Neuronal stem cell (in vitro differentiated cells): ENCODE results near the gene CLEC2L.

Experiments
- DNase-seq: peaks from one replicate; pipeline ENCODE4 v3.0.0-alpha.2; 2013; ENCODE audit warnings: low spot score
- H2AFZ ChIP-seq: one replicate; pipeline ENCODE4 v1.6.1; 2013; ENCODE audit warnings: mild to moderate bottlenecking, low read length, inconsistent platforms
- H2AK5ac ChIP-seq: 2 replicates; pipeline ENCODE4 v1.6.1; 2013; ENCODE audit warnings: low read depth, mild to moderate bottlenecking, inconsistent platforms, low read length, moderate library complexity, mixed read lengths
- H2BK120ac ChIP-seq: 2 replicates; pipeline ENCODE4 v1.6.1; 2013; ENCODE audit warnings: low read depth, mild to moderate bottlenecking, inconsistent platforms, low read length, moderate library complexity, mixed read lengths
- H2BK12ac ChIP-seq: one replicate; pipeline ENCODE4 v1.6.1; 2013; ENCODE audit warnings: low read length, inconsistent platforms
- H2BK15ac ChIP-seq: 2 replicates; pipeline ENCODE4 v1.6.1; 2013; ENCODE audit warnings: mild to moderate bottlenecking, low read length, inconsistent platforms, mixed read lengths
- H2BK5ac ChIP-seq: one replicate; pipeline ENCODE4 v1.6.1; 2013; ENCODE audit warnings: inconsistent platforms, mild to moderate bottlenecking, low read length, moderate library complexity
- H3K14ac ChIP-seq: one replicate; pipeline ENCODE4 v1.6.1; 2013; ENCODE audit warnings: low read length, inconsistent platforms
- H3K18ac ChIP-seq: 2 replicates; pipeline ENCODE4 v1.6.1; 2013; ENCODE audit warnings: low read length, inconsistent platforms
- H3K23ac ChIP-seq: 2 replicates; pipeline ENCODE4 v1.6.1; 2013; ENCODE audit warnings: low read depth, mild to moderate bottlenecking, mixed read lengths, low read length, inconsistent platforms; ENCODE audit not compliant: poor library complexity
- H3K27ac ChIP-seq: replicated peaks from 3 replicates; pipeline ENCODE4 v1.5.1; 2013; ENCODE audit warnings: low read length, inconsistent platforms
- H3K27me3 ChIP-seq, 3 experiments: 2 replicates each; pipeline ENCODE4 v1.6.1; 2013; ENCODE audit warnings: low read length in 3 of 3, mild to moderate bottlenecking in 2 of 3, inconsistent platforms in 1 of 3, low read depth in 1 of 3, mixed read lengths in 1 of 3, moderate library complexity in 1 of 3; ENCODE audit not compliant: control insufficient read depth in 3 of 3, insufficient read depth in 3 of 3
- H3K36me3 ChIP-seq, 2 donors: replicated peaks in 1 of 2; 2 replicates each; pipeline ENCODE4 v1.6.1; 2013; ENCODE audit warnings: low read length in 2 of 2; ENCODE audit not compliant: control insufficient read depth in 2 of 2, insufficient read depth in 2 of 2
- H3K4ac ChIP-seq: 2 replicates; pipeline ENCODE4 v1.6.1; 2013; ENCODE audit warnings: inconsistent platforms, mild to moderate bottlenecking, low read length, moderate library complexity
- H3K4me1 ChIP-seq, 2 donors: 1 replicate in 1 of 2; 2 replicates in 1 of 2; pipeline ENCODE4 v1.6.1; 2013; ENCODE audit warnings: low read length in 2 of 2, low read depth in 1 of 2; ENCODE audit not compliant: control insufficient read depth in 2 of 2, insufficient read depth in 1 of 2
- H3K4me2 ChIP-seq: one replicate; pipeline ENCODE4 v1.6.1; 2013; ENCODE audit warnings: mild to moderate bottlenecking, low read length, inconsistent platforms; ENCODE audit not compliant: insufficient read depth, poor library complexity, severe bottlenecking
- H3K4me3 ChIP-seq, 2 donors: 2 replicates each; pipeline ENCODE4 v1.5.1; 2013; ENCODE audit warnings: low read length in 2 of 2, mild to moderate bottlenecking in 2 of 2, inconsistent platforms in 1 of 2, moderate library complexity in 1 of 2
- H3K79me1 ChIP-seq: one replicate; pipeline ENCODE4 v1.6.1; 2013; ENCODE audit warnings: low read depth, mild to moderate bottlenecking, inconsistent platforms, low read length, moderate library complexity
- H3K9ac ChIP-seq: one replicate; pipeline ENCODE4 v1.6.1; 2013; ENCODE audit warnings: mild to moderate bottlenecking, low read depth, low read length, inconsistent platforms; ENCODE audit not compliant: poor library complexity
- H3K9me3 ChIP-seq, 2 donors: replicated peaks in 1 of 2; 2 replicates each; pipeline versions ENCODE3 to v1.6.1; 2013; ENCODE audit warnings: low read length in 2 of 2, mild to moderate bottlenecking in 2 of 2, inconsistent platforms in 1 of 2, low read depth in 1 of 2, mixed read lengths in 1 of 2, moderate library complexity in 1 of 2; ENCODE audit not compliant: control insufficient read depth in 2 of 2, insufficient read depth in 1 of 2
- H4K8ac ChIP-seq: one replicate; pipeline ENCODE4 v1.6.1; 2013; ENCODE audit warnings: low read depth, mild to moderate bottlenecking, inconsistent platforms, low read length, moderate library complexity
- H4K91ac ChIP-seq: one replicate; pipeline ENCODE4 v1.6.1; 2013; ENCODE audit warnings: low read length, low read depth, mild to moderate bottlenecking, inconsistent platforms; ENCODE audit not compliant: poor library complexity
- whole genome bisulfite sequencing, 2 donors: extraction: QIAGEN DNeasy Blood & Tissue Kit; methylation state at CpG; one replicate each; pipeline ENCODE4 v1.1.7; 2013; ENCODE audit warnings: missing lambda C conversion rate in 2 of 2, mixed read lengths in 1 of 2; ENCODE audit not compliant: insufficient read length in 2 of 2, insufficient replicate concordance in 1 of 2; ENCODE audit errors: extremely low coverage in 2 of 2; 5-methylcytosine and 5-hydroxymethylcytosine counted together

Gene CLEC2L

DNA sequence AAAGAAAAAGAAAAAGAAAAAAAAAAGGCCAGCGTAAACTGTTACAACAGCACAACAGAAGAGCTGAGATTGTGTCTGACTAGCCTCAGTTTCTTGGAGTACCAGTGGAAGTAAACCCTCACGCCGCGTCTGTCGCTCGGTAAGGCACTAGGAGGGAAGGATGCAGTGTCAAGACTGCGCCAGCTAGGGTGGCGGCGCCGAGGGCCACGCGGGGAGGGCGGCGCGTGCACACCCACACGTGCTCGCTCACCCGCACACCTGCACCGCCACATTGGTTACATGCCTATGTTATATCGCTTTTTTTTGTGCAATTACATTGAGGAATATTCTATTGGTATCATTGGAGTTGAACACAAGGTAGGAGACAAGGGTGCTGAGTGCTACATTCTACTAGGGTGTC lies 48.2 kb downstream of the CLEC2L start:
- Histone ChIP-seq H2BK5ac (no peak overlapping the region), H3K9ac (no peak overlapping the region), H3K4me3 (no peak overlapping the region), H3K23ac (peak overlapping the region; percentile 68), H2BK12ac (no peak overlapping the region), H3K36me3 (peaks cover 10 to 72% of the 10 kb centered on the region in 2 donors), H2BK15ac (no peak overlapping the region), H3K14ac (no peak overlapping the region), H3K79me1 (no peaks in the 10 kb centered on the region), H3K4ac (no peak overlapping the region), H3K27ac (no peak overlapping the region), H2AFZ (no peak overlapping the region), H2BK120ac (no peak overlapping the region), H3K4me1 (peaks cover 0 to 9% of the 10 kb centered on the region in 2 donors), H4K91ac (no peak overlapping the region), H3K27me3 (no peaks in the 10 kb centered on the region), H2AK5ac (no peak overlapping the region), H4K8ac (no peak overlapping the region), H3K4me2 (no peak overlapping the region), H3K9me3 (no peaks in the 10 kb centered on the region), H3K18ac (no peak overlapping the region)
- DNase-seq: no peak
- no CpG with 5 or more reads among the region's 20 CpGs for whole genome bisulfite sequencing, 2 donors

DNA sequence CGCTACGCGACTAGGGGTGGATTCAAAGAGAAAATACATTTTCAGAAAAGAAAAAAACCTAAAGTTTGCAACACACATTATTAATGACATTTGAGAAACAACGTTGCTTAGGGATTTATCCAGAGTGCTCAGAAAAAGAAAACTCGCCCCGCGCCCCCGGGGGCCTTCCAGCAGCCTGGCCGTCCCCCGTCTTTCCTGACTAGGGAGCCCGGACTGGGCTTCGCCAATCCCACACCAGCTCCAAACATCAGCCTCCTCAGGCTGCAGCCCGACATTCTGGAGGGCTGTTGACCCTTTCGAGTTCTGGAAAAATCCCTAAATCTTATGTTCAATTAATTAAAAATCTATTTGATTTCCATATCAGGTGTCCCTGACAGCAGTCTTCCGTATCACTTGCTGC lies 48.6 kb downstream of the CLEC2L start:
- no peak for DNase-seq
- H4K8ac ChIP-seq: no peak overlapping the region
- H2BK5ac ChIP-seq: no peak overlapping the region
- H3K9me3 ChIP-seq: no peaks in the 10 kb centered on the region
- H2BK120ac ChIP-seq: no peak overlapping the region
- no peaks in the 10 kb centered on the region for H3K27me3 ChIP-seq
- no peak overlapping the region for H2AFZ ChIP-seq
- H3K14ac ChIP-seq: no peak overlapping the region
- no peak overlapping the region for H3K27ac ChIP-seq
- no CpG with 5 or more reads among the region's 15 CpGs for WGBS, 2 donors
- H3K4me1 ChIP-seq: peaks cover 0 to 7% of the 10 kb centered on the region in 2 donors
- H3K79me1 ChIP-seq: no peaks in the 10 kb centered on the region
- H2BK12ac ChIP-seq: no peak overlapping the region
- H3K4me3 ChIP-seq: no peak overlapping the region
- no peak overlapping the region for H2BK15ac ChIP-seq
- no peak overlapping the region for H3K4me2 ChIP-seq
- no peak overlapping the region for H4K91ac ChIP-seq
- H3K36me3 ChIP-seq: peaks cover 10 to 74% of the 10 kb centered on the region in 2 donors
- no peak overlapping the region for H3K4ac ChIP-seq
- H3K9ac ChIP-seq: no peak overlapping the region
- H3K23ac ChIP-seq: no peak overlapping the region
- H3K18ac ChIP-seq: no peak overlapping the region
- H2AK5ac ChIP-seq: no peak overlapping the region

GRCh38 chr7:139572704-139573385 lies 49.4 kb downstream of the CLEC2L start:
- Histone ChIP-seq H2BK120ac (no peak overlapping the region), H3K23ac (no peak overlapping the region), H3K36me3 (peaks cover 10 to 75% of the 10 kb centered on the region in 2 donors), H2BK12ac (no peak overlapping the region), H3K14ac (no peak overlapping the region), H4K91ac (no peak overlapping the region), H3K79me1 (no peaks in the 10 kb centered on the region), H3K27ac (no peak overlapping the region), H2AK5ac (no peak overlapping the region), H2BK15ac (no peak overlapping the region), H3K4ac (no peak overlapping the region), H3K4me1 (peaks cover 0 to 7% of the 10 kb centered on the region in 2 donors), H3K4me2 (no peak overlapping the region), H2AFZ (no peak overlapping the region), H3K9me3 (no peaks in the 10 kb centered on the region), H3K4me3 (no peak overlapping the region), H4K8ac (no peak overlapping the region), H3K9ac (peak overlapping the region; percentile 73), H2BK5ac (no peak overlapping the region), H3K27me3 (no peaks in the 10 kb centered on the region), H3K18ac (no peak overlapping the region)
- WGBS, 2 donors: no CpG with 5 or more reads among the region's 38 CpGs
- DNase-seq: no peak

GRCh38 chr7:139573871-139574270 lies 50.4 kb downstream of the CLEC2L start:
- Histone ChIP-seq H3K79me1 (no peaks in the 10 kb centered on the region), H2BK15ac (no peak overlapping the region), H2BK5ac (no peak overlapping the region), H3K9ac (no peak overlapping the region), H3K36me3 (peaks cover 10 to 71% of the 10 kb centered on the region in 2 donors), H2BK12ac (no peak overlapping the region), H3K4me2 (no peak overlapping the region), H3K4ac (no peak overlapping the region), H3K14ac (no peak overlapping the region), H2AK5ac (no peak overlapping the region), H3K27ac (no peak overlapping the region), H3K18ac (no peak overlapping the region), H4K91ac (no peak overlapping the region), H3K23ac (no peak overlapping the region), H3K27me3 (no peaks in the 10 kb centered on the region), H3K9me3 (no peaks in the 10 kb centered on the region), H3K4me3 (no peak overlapping the region), H2BK120ac (no peak overlapping the region), H4K8ac (no peak overlapping the region), H3K4me1 (peaks cover 0 to 5% of the 10 kb centered on the region in 2 donors), H2AFZ (no peak overlapping the region)
- WGBS, 2 donors: no CpG with 5 or more reads among the region's 9 CpGs
- DNase-seq: no peak
